Left ventricle myocardium superior (tissue), 1 donor: ENCODE measurements around the gene C2CD2. TPM values are rescaled to one million over a fixed set of nuclear protein-coding genes. Genes with fewer than 3 reads are reported as not detected.

Experiments
- ATAC-seq: fragments of 200-7000 bp; cut with Tn5 transposase; one replicate; pipeline ENCODE4 v1.9.1; 2020; ENCODE audit warnings: mild to moderate bottlenecking, moderate library complexity
- DNase-seq: peaks from one replicate; pipeline ENCODE4 v3.0.0-alpha.2; 2020
- intact Hi-C: fragments of 100-400 bp; cut with micrococcal nuclease; formaldehyde crosslinking; loops from one replicate; pipeline ENCODE4 v1.11.0; 2022
- total RNA-seq: library from RNA; stranded (reverse); fragmentation: NEBNext Ultra II Directional; extraction: Animal tissue kit (Norgen Biotek cat#: 25700); gene quantifications from one replicate; pipeline ENCODE4 v1.2.1, GENCODE V29; 2021
- donor health status: DM: no; HTN: yes; CAD: no; lungs with severe emphysema.

Gene C2CD2
- total RNA-seq, 1 donor from 2014 or later, result 5.2 TPM

GRCh38 chr21:41897047-41897669 lies 56.7 kb downstream of the C2CD2 start:
- DNase-seq, result no peak
- intact Hi-C loops, result no loop called here
- ATAC-seq, result no peak

GRCh38 chr21:41895643-41896493 lies 58.0 kb downstream of the C2CD2 start:
- DNase-seq (no peak), ATAC-seq (no peak)
- intact Hi-C loops, result no loop called here

- DNase-seq (no peak), ATAC-seq (no peak)
- intact Hi-C loops, result no loop called here
These were observed 58.8 kb downstream of the C2CD2 start for GRCh38 chr21:41894922-41895557.

- ATAC-seq, result no peak
- DNase-seq, result no peak
- intact Hi-C loops, result no loop called here
These were observed 59.3 kb downstream of the C2CD2 start for GRCh38 chr21:41894511-41894910.

- ATAC-seq, result no peak
- DNase-seq, result no peak
- intact Hi-C loops, result no loop called here
These were observed 61.1 kb downstream of the C2CD2 start for GRCh38 chr21:41892726-41893125.

GRCh38 chr21:41891132-41891531 lies 62.7 kb downstream of the C2CD2 start:
- ATAC-seq, result no peak
- intact Hi-C loops, result no loop called here
- DNase-seq, result no peak

GRCh38 chr21:41890355-41890754 lies 63.5 kb downstream of the C2CD2 start:
- intact Hi-C loops, result no loop called here
- DNase-seq (no peak), ATAC-seq (no peak)

- ATAC-seq (peak; percentile 63), DNase-seq (no peak)
- intact Hi-C loops, result no loop called here
These were observed 65.0 kb downstream of the C2CD2 start for GRCh38 chr21:41888749-41889376.

GRCh38 chr21:41887667-41888066 lies 66.2 kb downstream of the C2CD2 start:
- DNase-seq, result no peak
- no peak for ATAC-seq
- intact Hi-C loops, result no loop called here

- ATAC-seq (no peak), DNase-seq (no peak)
- intact Hi-C loops, result no loop called here
These were observed 67.5 kb downstream of the C2CD2 start for GRCh38 chr21:41886328-41886727.

GRCh38 chr21:41885341-41886024 lies 68.3 kb downstream of the C2CD2 start:
- DNase-seq (no peak), ATAC-seq (no peak)
- intact Hi-C loops, result no loop called here

GRCh38 chr21:41884501-41885030 lies 69.3 kb downstream of the C2CD2 start:
- intact Hi-C loops, result no loop called here
- no peak for DNase-seq
- ATAC-seq, result no peak

- DNase-seq, result no peak
- no peak for ATAC-seq
- intact Hi-C loops, result no loop called here
These were observed 70.2 kb downstream of the C2CD2 start for GRCh38 chr21:41883582-41883981.

GRCh38 chr21:41881051-41881450 lies 72.8 kb downstream of the C2CD2 start:
- ATAC-seq (no peak), DNase-seq (no peak)
- intact Hi-C loops, result no loop called here

GRCh38 chr21:41880153-41880552 lies 73.7 kb downstream of the C2CD2 start:
- DNase-seq, result no peak
- ATAC-seq, result no peak
- intact Hi-C loops, result no loop called here

GRCh38 chr21:41879190-41879998 lies 74.4 kb downstream of the C2CD2 start, which contains the start of gene PRDM15:
Gene PRDM15, minus strand, starts transcription at chr21:41879344. Its CDS starts 18,981 bp downstream, at chr21:41860363.
- intact Hi-C loops, result no loop called here

GRCh38 chr21:41878831-41879189 lies 75.0 kb downstream of the C2CD2 start:
- intact Hi-C loops, result no loop called here
- ATAC-seq, result peak; percentile 69
- DNase-seq, result peak; percentile 89

More at GRCh38 chr21:41879190-41879998, 74.4 kb downstream of the C2CD2 start, which contains the start of gene PRDM15:
- ATAC-seq, result peak; percentile 70
- peak; percentile 90 for DNase-seq
